GM18505 (cell line): ENCODE measurements around the gene PLD3.
"Not testable (repeated sequence)": the region's sequence is repeated elsewhere in the genome, so short reads cannot be mapped to it uniquely, and the experiment has no call there.

Experiments used
- ATAC-seq: cut with Tn5 transposase; IDR thresholded peaks from one replicate; pipeline ENCODE4 v1.9.1; 2021; ENCODE audit not compliant: unreplicated experiment
- POLR2A ChIP-seq: IDR thresholded peaks from 4 replicates; pipeline ENCODE4 v1.6.1; 2011; ENCODE audit warnings: borderline replicate concordance; ENCODE audit not compliant: insufficient read depth, insufficient read length; ENCODE audit errors: extremely low read depth

PLD3 gene

DNA sequence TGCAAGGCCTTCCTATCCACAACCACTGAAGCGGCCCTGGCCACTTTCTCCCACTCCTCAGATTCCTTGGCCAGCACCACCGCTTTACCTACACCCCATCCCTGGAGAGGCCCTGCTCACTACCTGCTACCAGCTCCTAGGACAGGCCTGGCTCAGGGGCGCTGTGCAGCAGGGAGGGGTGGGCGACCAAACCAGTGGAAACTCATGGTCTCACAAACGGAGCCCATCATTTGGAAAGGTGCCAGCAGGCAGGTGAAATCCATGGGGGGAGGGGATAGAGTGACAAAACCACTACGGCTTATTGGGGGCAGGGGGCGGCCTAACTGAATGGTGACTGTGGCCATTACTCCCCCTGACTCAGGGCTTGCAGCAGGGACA lies 27.9 kb upstream of the PLD3 start:
- no peak for TF ChIP-seq POLR2A
- no peak for ATAC-seq

DNA sequence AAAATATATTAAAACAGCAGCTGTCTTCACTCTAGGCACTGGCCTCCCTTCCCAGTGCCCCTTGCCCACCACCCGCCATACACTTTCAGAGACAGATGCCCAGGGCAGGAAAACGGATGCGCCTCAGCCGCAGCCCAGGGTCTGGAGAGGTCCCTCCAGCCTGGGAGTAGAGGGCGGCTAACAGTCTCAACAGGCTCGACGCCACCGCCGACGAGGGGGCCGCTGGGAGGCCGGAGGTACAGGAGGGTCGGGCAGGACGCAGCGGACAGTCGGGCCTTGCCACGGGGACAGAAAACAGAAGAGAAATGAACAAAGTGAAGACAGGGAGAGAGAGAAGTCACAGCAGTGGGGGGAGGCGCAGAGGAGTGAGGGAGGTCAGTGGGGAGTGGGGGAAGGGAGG lies 27.4 kb upstream of the PLD3 start:
- no peak for TF ChIP-seq POLR2A
- ATAC-seq, result no peak

DNA sequence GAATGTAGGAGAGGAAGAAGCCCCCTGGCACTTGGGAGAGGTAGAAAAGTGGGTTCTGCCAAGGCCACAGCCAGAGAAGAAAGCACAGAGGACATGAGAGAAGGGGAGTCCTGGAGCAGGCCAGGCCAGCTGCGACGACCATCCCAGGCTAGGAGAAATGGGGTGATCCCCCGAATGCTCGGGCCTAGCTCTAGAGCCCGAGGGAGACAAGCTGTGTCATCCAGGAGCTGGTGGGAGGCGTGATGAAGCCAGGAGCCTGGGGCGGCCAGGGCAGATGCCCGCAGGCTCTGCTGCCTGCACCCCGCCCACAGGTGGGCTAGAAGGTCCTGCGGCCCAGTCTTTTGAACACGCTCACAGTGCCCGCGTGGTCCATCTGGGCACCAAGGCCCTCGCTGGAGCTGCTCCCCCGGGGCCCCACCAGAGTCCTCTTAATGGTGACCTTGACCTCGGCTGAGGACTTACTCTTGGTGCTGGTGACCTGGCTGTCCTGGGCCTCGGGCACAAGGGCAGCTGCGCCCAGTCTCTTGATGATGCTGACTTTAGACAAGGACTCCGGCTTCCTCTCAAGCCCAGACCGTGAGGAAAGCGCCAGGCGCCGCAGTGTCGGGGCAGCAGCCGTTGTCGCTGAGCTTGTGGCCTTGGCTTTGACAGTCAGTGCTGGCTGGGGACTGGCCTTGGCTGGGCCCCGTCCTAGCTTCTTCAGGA lies 26.8 kb upstream of the PLD3 start:
- no peak for ATAC-seq
- TF ChIP-seq POLR2A, result no peak

DNA sequence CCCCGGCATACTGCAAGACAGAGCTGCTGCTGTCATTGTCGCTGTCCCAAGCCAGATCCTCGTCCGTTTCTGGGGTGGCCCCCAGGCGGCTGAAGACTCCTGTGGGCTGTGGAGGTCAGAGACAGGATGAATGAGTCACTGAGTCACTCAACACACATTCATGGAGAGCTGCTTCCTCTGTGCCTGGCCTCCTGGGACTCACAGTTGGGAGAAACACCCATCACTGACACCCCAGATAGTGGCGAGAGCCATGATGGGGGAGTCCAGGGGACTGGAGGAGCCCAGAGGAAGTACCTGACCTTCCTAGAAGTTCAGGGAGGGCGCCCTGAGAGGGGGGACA lies 26.3 kb upstream of the PLD3 start:
- ATAC-seq, result no peak
- no peak for TF ChIP-seq POLR2A

DNA sequence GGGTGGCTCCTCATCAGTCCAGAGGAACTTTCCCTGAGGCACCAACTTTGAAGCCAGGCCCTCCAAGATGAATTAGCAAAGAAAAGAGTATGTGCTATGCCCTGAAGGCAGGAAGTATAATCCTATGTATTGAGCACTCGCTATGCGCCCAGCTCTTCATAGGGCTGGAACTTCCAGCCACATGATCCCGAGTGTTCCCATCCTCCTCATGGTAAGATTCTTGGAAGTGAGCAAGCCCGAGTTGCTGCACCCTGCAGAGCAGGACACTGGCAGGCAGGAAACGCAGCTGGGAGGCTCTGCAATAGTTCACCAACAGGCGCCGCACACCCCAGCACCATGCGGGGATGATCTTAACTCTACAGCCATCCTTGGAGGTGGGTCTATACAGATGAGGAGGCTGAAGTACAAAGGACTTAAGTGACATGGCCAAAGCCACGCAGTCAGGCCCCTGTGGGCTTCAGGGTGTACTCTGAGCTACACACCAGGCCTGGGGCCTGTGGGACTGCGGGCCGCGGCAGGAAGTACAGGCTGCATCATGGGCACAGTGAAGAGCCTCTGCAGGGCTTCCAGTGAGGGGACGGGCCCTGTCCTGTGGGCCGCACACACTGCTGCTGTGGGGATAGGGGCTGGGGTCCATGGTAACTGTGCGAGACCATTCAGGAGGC lies 25.4 kb upstream of the PLD3 start:
- no peak for TF ChIP-seq POLR2A
- no peak for ATAC-seq

DNA sequence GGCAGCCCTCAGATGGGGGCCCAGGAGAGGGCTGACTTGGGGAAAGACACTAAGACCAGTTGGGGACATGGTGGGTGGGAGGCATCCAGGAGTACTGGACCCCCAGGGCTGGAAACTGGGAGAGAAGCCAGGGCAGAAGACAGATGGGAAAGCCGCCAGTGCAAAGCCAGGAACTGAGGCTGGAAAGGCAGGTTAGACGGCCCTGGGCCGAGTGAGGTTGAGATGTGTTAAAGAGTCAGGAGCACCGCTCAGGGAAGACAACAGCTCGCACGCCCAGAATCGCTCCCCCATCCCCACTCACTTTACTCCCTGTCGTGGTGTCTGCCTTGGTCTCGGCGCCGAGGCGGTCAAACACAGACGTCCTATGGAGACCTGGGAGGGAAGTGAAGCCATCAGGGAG lies 24.8 kb upstream of the PLD3 start:
- no peak for TF ChIP-seq POLR2A
- no peak for ATAC-seq

DNA sequence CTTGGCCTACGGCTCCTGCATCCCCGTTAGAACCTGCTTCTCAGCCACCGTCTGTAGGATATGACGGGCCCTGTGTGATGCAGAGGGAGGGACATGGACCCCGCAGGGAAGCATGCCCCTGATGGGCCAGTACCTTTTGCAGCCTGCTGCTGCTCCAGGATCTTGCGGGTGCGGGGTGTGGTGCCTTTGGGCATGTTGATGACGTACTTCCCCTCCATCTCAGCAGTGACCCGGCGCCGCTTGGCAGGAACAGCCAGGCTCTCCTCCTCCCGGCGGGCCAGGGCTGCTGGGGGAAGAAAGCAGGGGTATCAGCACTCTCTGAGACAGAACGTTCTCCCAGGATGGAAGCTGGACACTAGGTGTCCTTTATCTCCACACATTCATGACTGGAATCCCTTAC lies 22.3 kb upstream of the PLD3 start:
- no peak for ATAC-seq
- no peak for TF ChIP-seq POLR2A

DNA sequence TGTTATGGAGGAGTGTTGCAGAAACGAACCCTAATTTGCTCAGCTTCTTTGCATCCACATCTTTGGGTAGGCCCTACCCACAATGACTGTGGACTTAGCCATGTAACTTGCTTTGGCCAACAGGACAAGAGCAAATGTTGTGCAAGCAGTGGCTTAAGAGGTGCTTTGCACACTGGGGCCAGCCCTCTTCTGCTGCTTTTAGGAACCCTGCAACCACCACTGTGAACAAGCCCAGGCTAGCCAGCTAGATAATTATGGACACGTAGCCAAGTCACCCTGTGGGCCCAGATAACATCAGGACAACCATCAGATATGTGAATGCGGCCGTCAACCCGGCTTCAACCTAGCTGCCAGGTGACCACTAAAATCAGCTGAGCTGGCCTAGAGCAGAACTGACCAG lies 17.4 kb upstream of the PLD3 start:
- no peak for TF ChIP-seq POLR2A
- ATAC-seq, result no peak

DNA sequence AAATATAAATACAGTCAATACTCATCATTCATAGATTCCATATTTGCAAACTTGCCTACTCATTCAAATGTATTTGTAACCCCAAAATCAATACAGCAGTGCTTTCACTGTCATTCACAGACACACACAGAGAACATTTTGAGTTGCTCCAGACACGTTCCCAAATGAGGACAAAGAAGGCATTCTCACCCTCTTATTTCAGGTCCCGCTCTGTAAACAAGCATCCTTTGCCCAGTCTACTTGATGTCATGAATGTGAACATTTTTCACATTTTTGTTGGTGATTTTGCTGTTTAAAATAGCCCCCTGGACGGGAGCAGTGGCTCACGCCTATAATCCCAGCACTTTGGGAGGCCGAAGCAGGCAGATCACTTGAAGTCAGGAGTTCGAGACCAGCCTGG lies 15.8 kb upstream of the PLD3 start:
- no peak for ATAC-seq

DNA sequence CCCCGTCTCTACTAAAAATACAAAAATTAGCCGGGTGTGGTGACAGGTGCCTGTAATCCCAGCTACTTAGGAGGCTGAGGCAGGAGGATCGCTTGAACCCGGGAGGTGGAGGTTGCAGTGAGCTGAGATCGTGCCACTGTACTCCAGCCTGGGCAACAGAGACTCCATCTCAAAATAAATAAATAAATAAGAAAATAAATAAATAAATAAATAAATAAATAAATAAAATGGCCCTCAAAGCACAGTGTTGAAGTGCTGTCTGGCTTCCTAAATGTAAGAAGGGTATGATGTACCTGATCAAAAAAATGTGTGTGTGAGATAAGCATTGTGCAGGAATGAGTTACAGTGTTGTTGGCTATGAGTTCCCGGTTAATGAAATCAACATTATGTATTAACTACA lies 15.4 kb upstream of the PLD3 start:
- not testable (repeated sequence) for ATAC-seq

More for the DNA sequence above, 15.8 kb upstream of the PLD3 start:
- TF ChIP-seq POLR2A, result no peak

DNA sequence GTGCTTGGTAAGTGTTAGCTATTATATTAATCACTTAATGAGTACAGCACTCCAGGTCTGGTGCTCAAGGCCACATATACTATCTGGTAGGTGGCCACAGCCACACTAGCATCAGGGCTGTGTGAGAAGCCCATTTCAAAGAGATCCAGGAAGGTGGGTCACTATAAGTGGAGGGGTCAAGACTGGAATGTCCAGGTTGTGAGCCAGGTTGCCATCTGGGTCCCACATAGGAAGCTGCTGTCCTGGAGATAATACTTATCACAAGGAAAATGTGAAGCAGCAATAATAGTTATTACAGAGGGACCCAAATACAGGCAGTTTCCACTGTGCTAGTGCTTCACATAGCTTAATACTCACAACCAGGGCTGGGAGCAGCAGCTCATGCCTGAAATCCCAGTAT lies 13.4 kb upstream of the PLD3 start:
- TF ChIP-seq POLR2A, result no peak
- no peak for ATAC-seq

DNA sequence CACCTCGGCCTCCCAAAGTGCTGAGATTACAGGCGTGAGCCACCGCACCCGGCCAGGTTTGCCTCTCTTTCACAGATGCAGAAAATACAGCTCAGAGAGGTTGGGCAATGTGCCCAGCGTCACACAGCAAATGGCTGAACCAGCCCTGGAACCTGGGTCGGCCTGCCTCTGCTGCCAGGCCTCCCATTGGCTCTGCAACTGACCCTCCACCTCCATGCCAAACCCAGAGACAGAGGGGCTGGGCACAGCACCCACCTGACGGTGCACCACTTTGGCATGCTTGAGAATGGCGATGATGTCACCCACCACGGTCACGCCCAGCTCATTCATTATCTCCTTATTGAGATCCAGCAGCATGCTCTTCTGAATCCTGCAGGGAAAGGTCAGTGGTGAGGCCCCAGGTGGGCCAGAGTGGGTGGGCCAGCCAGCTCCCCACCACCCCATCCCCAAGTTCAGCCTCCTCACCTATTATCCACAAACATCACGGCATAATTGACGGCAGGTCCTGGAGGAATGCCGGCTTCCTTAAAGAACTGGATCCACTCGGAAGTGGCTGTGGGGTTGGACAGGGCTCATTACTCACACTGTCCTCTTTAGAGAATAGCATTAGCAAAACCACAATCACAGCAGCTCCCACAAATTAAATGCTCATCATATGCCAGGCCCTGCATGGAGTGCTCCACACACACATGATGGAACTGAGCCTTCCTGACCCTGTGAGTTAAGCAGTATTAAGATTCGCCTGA lies 12.5 kb upstream of the PLD3 start:
- ATAC-seq, result no peak
- no peak for TF ChIP-seq POLR2A

DNA sequence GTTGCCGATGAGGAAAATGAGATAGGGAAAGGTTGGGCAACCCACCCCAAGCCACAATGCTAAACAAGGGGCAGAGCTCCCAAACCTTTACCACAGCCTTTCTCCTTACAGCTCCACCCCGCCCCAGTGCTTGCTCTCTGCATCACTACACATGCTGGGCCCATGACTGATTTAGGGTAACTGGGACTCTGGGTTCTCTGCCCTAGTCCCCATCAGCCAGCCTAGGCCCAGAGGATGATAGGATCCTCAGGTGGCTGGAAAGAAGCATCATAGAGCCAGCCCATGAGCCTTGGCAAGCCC lies 11.9 kb upstream of the PLD3 start:
- no peak for TF ChIP-seq POLR2A
- no peak for ATAC-seq

DNA sequence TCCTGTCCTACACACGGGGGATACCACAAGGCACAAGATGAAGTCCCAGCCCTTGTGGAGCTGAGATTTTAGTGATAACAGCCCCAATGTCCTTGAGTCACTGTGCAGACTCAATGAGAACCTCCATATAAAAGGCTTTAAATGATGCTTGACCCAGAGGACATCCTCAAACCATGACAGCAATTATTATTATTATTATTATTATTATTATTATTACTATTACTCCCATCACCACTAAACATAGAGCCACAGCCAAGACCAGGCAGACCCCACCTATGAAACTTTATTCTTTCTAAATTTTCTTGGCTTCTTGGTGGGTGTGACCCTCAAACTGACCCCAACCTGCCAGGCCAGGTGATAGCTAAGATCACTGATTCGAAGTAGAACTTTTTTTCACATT lies 11.4 kb upstream of the PLD3 start:
- no peak for TF ChIP-seq POLR2A
- no peak for ATAC-seq
